Hematopoietic multipotent progenitor cell treated with erythropoietin and hydrocortisone succinate and interleukin-3 and kit ligand, for 17 days (in vitro differentiated cells): Measurements from ENCODE around the gene FRMPD1.
"Not testable (repeated sequence)": the region's sequence is repeated elsewhere in the genome, so short reads cannot be mapped to it uniquely, and the experiment has no call there.

Source experiments
- DNase-seq: peaks from one replicate; pipeline ENCODE4 v3.0.0-alpha.2; 2015; ENCODE audit warnings: low spot score

Gene FRMPD1

GRCh38 chr9:37732952-37733351 lies 82.2 kb downstream of the FRMPD1 start:
- DNase-seq: no peak

- DNase-seq: no peak
Observed at GRCh38 chr9:37739222-37739621, 88.5 kb downstream of the FRMPD1 start.

DNA sequence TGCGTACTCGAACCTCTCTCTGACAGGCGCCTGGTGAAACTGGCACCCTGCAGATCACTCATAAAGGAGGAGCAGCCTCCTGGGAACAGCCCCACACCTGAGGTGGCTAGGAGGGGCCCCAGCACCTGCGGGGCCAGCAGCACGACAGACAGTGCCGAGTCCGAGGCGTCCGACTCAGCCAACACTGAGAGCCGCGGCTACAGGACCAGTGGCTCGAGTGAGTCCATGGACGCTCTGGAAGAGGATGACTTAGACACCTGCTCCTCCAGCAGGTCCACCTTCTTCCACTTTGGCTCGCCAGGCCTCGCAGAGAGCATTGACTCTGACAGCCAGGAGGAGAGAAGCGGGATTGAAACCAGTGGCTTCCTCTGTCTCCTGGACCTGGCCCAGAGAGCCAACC lies 89.4 kb downstream of the FRMPD1 start:
- no peak for DNase-seq

GRCh38 chr9:37740631-37741328 lies 90.0 kb downstream of the FRMPD1 start:
- DNase-seq: no peak

- no peak for DNase-seq
Observed at GRCh38 chr9:37745970-37746369, 95.2 kb downstream of the FRMPD1 start.

GRCh38 chr9:37746448-37747270 lies 95.9 kb downstream of the FRMPD1 start:
- DNase-seq: no peak

DNA sequence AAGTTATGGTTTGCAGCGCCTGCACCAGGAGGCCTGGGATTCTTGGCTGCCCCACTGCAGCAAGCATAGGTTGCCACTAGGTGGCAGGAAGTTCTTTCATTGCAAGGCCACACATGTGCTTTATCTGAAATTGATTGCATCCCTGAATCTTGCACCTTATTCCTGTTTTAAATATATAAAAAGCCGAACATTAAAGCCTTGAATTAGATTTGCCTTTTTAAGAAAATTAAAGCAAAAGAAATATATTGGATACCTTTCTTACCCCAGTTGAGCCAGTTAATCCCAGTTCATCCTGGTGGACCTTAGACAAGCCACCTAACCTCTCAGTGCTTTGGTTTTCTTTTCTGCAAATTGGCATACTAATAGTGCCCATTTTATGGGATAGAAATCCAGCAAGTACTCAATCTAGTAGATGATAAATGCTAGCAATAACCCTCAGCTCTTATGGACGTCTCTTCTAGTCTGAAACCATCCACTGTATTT lies 96.6 kb downstream of the FRMPD1 start:
- DNase-seq: peak; percentile 64

GRCh38 chr9:37749129-37749528 lies 98.4 kb downstream of the FRMPD1 start:
- DNase-seq: no peak

DNA sequence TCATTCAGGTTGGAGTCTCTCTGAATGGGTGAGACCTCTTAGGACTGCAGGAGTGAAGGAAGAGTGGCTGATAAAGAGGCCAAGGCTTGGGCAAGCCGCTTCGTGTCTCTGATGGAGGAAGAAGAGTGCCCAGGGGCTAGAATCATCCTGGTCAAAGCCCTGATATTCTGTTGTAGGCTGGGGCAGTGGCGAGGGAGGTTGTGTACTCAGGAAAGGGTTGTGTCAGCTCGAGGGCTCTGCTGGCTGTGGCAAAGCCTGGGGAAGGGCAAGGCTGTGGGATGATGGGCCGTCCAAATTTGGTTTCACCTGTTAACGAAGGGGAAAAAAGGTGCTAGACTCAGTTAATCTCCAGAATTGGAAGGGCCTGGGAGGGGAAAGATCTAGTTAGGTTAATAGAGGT lies 100.4 kb downstream of the FRMPD1 start:
- DNase-seq: no peak

- DNase-seq: not testable (repeated sequence)
Observed at GRCh38 chr9:37751704-37752103, 101.0 kb downstream of the FRMPD1 start.

GRCh38 chr9:37752112-37752511 lies 101.4 kb downstream of the FRMPD1 start:
- not testable (repeated sequence) for DNase-seq

- DNase-seq: no peak
Observed at GRCh38 chr9:37752642-37753488, 102.1 kb downstream of the FRMPD1 start.

DNA sequence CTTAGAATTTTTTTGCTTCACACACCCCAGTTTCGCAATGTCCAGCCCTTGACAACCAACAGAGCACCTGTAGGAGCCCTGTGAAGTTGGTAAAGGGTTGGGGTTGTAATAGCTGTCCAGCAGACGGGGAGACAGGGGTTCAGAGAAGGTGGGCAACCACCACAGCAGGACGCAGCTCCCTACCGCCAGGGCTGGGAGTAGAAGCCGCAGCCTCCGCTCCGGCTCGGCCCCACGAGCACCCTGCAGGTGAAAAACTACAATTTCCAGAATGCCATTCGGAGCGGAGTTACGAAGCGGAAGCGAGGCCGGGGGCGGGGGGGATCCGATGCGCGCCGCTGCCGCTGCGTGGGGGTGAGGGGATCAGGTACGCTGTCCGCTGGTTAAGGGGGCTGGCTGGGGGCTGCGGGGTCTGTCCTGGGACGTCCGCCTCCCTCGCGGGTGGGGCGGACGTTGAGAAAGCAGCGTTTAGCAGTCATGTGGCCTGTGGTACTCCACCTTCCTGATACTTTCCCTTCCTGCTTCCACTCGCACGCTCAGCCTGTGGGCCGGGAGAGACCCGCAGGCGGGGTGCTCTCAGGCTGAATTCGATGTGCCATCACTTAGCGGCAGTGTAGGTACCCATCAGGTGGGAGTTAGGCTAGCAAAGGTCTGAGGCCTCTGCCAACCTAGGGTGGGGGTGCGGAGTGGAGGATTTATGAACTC lies 102.9 kb downstream of the FRMPD1 start, which contains the start of gene TRMT10B:
Gene TRMT10B, plus strand, starts transcription at position 317 of the 702 bp plus-strand sequence. CDS start 8,127 bp downstream, outside the sequence.
- DNase-seq: peak; percentile 41

DNA sequence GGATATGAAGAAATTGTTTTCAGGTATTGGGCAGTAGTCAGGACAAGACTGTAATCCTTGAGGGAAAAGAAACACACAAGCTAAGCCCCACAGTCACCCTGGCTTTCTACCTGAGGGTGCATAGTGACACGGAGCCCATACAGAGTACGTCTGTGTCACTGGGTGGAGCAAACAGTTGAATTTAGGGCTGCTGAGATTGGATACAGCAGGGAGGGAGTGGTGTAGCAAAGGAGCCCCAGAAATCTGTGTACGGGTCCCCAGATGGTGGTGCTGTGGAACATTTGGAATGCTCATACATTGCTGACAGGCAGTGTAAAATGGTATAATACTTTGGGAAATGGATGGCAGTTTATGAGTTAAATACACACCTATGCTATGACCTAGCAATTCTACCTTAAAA lies 108.0 kb downstream of the FRMPD1 start:
- no peak for DNase-seq

GRCh38 chr9:37760416-37761161 lies 109.8 kb downstream of the FRMPD1 start:
- no peak for DNase-seq

- DNase-seq: no peak
Observed at GRCh38 chr9:37761511-37761910, 110.8 kb downstream of the FRMPD1 start.

DNA sequence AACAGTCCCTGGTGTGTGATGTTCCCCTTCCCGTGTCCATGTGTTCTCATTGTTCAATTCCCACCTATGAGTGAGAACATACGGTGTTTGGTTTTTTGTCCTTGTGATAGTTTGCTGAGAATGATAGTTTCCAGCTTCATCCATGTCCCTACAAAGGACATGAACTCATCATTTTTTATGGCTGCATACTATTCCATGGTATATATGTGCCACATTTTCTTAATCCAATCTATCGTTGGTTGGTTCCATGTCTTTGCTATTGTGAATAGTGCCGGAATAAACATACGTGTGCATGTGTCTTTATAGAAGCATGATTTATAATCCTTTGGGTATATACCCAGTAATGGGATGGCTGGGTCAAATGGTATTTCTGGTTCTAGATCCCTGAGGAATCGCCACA lies 114.5 kb downstream of the FRMPD1 start:
- not testable (repeated sequence) for DNase-seq

- peak; percentile 11 for DNase-seq
Observed at GRCh38 chr9:37769306-37769705, 118.6 kb downstream of the FRMPD1 start.

GRCh38 chr9:37769995-37770394 lies 119.2 kb downstream of the FRMPD1 start:
- DNase-seq: no peak

DNA sequence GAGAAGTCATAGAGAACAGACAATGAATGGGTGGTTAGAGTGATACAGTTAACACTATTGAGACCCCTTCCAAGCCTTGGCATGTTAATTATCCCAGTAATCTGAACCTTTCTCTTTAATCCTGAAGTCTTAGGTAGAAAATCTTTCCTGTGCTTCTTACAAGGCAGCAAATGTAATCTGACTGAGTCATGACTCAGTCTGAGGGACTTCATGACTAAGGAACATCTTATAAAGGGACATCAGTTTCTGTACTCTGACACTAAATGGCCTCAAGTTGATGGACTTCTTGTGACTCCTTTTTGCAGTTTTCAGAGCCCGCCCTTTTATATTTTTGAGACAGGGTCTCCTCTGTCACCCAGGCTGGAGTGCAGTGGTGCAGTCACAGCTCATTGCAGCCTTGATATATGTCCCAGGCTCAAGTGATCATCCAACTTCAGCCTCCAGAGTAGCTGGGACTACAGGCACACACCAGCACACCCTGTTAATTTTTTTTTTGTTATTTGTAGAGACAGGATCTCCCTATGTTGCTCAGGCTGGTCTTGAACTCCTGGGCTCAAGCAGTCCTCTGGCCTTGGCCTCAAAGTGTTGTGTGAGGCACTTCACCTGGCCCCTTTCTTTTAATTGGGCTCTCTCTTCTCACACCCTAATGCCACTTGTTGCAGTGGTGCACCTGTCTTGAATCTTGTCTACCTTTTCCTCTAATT lies 124.6 kb downstream of the FRMPD1 start:
- no peak for DNase-seq
